HEK293T (cell line): ENCODE results near the gene STOML1.
"Not testable (repeated sequence)": the region's sequence is repeated elsewhere in the genome, so short reads cannot be mapped to it uniquely, and the experiment has no call there.

Experiments
- CTCF ChIA-PET: fragments of 350-600 bp; formaldehyde crosslinking; extraction: SDS; loops from one replicate; lab custom pipeline; 2021; ENCODE audit warnings: antibody characterized with exemption, inconsistent platforms; lab: Yijun Ruan, JAX
- POLR2A ChIA-PET: fragments of 350-600 bp; formaldehyde crosslinking; extraction: SDS; loops from one replicate; lab custom pipeline; 2020; ENCODE audit warnings: antibody characterized with exemption, inconsistent platforms; lab: Yijun Ruan, JAX
- DNase-seq: peaks from one replicate; pipeline ENCODE4 v3.0.0; 2012; ENCODE audit warnings: mixed read lengths; ENCODE audit errors: extremely low spot score
- ARNT ChIP-seq: fragments of 450-650 bp; IDR thresholded peaks from 2 replicates; pipeline ENCODE4 v1.6.1; 2017; ENCODE audit warnings: mild to moderate bottlenecking
- BHLHE40 ChIP-seq: fragments of 450-650 bp; IDR thresholded peaks from 2 replicates; pipeline ENCODE4 v1.6.1; 2016; ENCODE audit warnings: mild to moderate bottlenecking, moderate library complexity, borderline replicate concordance
- CTBP1 ChIP-seq: fragments of 450-650 bp; IDR thresholded peaks from 2 replicates; pipeline ENCODE4 v1.6.1; 2016; ENCODE audit warnings: borderline replicate concordance
- ELF4 ChIP-seq: fragments of 450-650 bp; IDR thresholded peaks from 2 replicates; pipeline ENCODE4 v1.6.1; 2017; ENCODE audit warnings: antibody characterized with exemption
- FOXA1 ChIP-seq: fragments of 450-650 bp; IDR thresholded peaks from 2 replicates; pipeline ENCODE4 v1.6.1; 2016; ENCODE audit warnings: mild to moderate bottlenecking
- FOXK2 ChIP-seq: fragments of 450-650 bp; IDR thresholded peaks from 2 replicates; pipeline ENCODE4 v1.6.1; 2016; ENCODE audit warnings: mild to moderate bottlenecking
- FOXM1 ChIP-seq: fragments of 450-650 bp; IDR thresholded peaks from 2 replicates; pipeline ENCODE4 v1.6.1; 2017; ENCODE audit warnings: mild to moderate bottlenecking, borderline replicate concordance
- HDGF ChIP-seq: fragments of 450-650 bp; IDR thresholded peaks from 2 replicates; pipeline ENCODE4 v1.6.1; 2017; ENCODE audit warnings: antibody characterized with exemption, borderline replicate concordance
- L3MBTL2 ChIP-seq: fragments of 450-650 bp; conservative IDR thresholded peaks from 2 replicates; pipeline ENCODE4 v1.6.1; 2016; ENCODE audit warnings: mild to moderate bottlenecking
- LEF1 ChIP-seq: fragments of 450-650 bp; IDR thresholded peaks from 2 replicates; pipeline ENCODE4 v1.6.1; 2017; ENCODE audit warnings: mild to moderate bottlenecking, borderline replicate concordance
- NFRKB ChIP-seq: fragments of 450-650 bp; IDR thresholded peaks from 2 replicates; pipeline ENCODE4 v1.6.1; 2016; ENCODE audit warnings: mild to moderate bottlenecking, moderate library complexity
- SP1 ChIP-seq: fragments of 450-650 bp; IDR thresholded peaks from 2 replicates; pipeline ENCODE4 v1.6.1; 2017
- SUZ12 ChIP-seq: fragments of 450-650 bp; IDR thresholded peaks from 2 replicates; pipeline ENCODE4 v1.6.1; 2016; ENCODE audit warnings: mild to moderate bottlenecking
- TARDBP ChIP-seq: fragments of 450-650 bp; IDR thresholded peaks from 2 replicates; pipeline ENCODE4 v1.6.1; 2016
- ZNF384 ChIP-seq: fragments of 450-650 bp; IDR thresholded peaks from 2 replicates; pipeline ENCODE4 v1.6.1; 2016
- TF ChIP-seq, protein P1 (sequence below): fragments of 450-650 bp; IDR thresholded peaks from 2 replicates; pipeline ENCODE4 v1.6.1; 2016

The STOML1 gene

DNA sequence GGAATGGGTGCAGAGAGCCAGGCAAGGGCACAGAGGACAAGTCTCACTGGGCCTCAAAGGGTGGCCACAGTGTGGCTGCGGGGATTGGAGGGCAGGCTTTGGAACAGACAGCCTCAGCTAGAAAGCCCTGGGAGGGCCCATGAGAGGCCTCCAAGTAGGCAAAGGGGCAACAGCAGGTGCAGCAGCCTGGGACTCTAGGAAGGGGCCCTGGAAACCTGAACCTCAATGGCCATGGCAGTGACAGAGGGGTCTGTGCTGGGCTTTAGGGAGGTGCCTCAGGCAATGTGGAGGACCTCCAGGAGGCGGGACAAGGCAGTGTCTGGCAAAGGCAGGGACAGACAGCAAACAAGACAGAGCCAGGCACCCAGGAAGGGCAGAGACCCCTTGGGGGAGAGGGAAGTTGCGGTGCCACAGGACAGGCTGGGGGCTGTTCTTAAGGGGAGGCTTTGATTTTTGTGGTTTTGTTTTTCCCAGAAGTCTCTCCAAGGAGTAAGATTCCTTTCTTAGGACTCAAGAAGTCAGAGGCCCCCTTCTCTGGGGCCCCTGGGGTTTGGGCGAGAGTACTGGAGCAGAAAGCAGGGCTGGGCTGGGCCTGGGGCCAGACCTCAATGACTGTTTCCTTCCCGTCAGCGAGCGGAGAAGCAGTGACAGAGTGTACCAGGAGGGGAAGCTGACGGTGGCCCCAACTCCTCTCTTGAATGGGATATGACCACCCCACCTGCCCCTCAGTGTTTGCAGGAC is 9.7 kb downstream of the STOML1 start:
- TF ChIP-seq CTBP1 (no peak), SUZ12 (no peak), ELF4 (no peak), TARDBP (no peak), FOXM1 (no peak), LEF1 (no peak), BHLHE40 (no peak), ARNT (no peak), FOXA1 (no peak), L3MBTL2 (no peak), SP1 (no peak), ZNF384 (no peak), FOXK2 (no peak), HDGF (no peak), NFRKB (no peak)
- TF ChIP-seq, protein P1, sequence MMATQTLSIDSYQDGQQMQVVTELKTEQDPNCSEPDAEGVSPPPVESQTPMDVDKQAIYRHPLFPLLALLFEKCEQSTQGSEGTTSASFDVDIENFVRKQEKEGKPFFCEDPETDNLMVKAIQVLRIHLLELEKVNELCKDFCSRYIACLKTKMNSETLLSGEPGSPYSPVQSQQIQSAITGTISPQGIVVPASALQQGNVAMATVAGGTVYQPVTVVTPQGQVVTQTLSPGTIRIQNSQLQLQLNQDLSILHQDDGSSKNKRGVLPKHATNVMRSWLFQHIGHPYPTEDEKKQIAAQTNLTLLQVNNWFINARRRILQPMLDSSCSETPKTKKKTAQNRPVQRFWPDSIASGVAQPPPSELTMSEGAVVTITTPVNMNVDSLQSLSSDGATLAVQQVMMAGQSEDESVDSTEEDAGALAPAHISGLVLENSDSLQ, result no peak
- ChIA-PET CTCF (interaction anchor here (0.7 kb wide), 1 partner anchor 9 kb away, joined by 3 read pairs; no protein-coding TSS in a partner anchor), POLR2A (interaction anchor here (1.2 to 2.2 kb wide), 2 partner anchors 9 to 12 kb away, joined by 5 to 12 read pairs; partner anchors contain the start of gene PML)
- DNase-seq, result no peak

DNA sequence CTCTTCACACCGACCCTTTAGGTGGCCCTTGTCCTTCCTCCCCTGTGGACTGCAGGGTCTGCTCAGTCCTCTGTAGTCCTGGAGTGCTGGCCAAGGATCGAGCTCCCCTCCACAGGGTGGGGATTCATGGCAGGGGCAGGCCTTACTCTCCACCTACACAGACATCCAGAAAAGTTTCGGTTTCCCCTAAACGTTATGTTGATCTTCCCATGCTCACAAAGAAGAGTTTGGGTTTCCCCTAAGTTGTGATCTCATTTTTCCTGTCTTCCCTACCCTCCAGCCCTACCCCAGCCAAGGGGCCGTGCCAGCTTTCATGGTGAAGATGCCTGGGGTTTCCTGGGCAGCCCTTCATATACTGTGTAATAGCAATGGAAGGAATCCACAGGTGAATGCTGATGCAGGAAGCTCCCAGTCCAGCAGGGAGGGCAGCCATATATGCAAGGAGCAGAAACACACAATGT is 10.3 kb downstream of the STOML1 start:
- ChIA-PET CTCF (interaction anchor here (0.7 kb wide), 1 partner anchor 9 kb away, joined by 3 read pairs; no protein-coding TSS in a partner anchor), POLR2A (interaction anchor here (0.9 to 2.2 kb wide), 2 partner anchors 9 to 13 kb away, joined by 3 to 12 read pairs; partner anchors contain the start of gene PML)
- TF ChIP-seq SP1 (no peak), LEF1 (no peak), CTBP1 (no peak), HDGF (no peak), SUZ12 (no peak), ELF4 (no peak), NFRKB (no peak), FOXK2 (no peak), FOXM1 (no peak), BHLHE40 (no peak), ZNF384 (no peak), TARDBP (no peak), FOXA1 (no peak), ARNT (no peak), L3MBTL2 (no peak)
- TF ChIP-seq, protein P1, result no peak
- DNase-seq, result no peak

DNA sequence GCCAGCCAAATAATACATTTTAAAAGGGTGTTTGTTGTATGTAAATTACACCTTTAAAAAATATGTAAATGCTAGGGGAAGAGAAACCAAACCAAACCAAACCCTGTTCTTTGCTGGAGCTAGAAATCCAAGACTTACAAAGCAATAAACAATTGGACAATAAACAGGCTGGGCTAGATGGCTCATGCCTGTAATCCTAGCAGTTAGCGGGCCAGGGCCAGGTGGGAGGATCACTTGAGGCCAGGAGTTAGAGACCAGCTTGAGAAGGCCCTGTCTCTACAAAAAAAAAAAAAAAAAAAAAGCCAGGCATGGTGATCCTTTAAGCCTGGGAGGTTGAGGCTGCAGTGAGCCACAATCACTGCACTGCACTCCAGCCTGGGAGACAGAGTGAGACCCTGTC is 12.5 kb downstream of the STOML1 start:
- CTCF ChIA-PET, result no interaction called here
- no peak for TF ChIP-seq FOXA1
- no peak for TF ChIP-seq CTBP1
- TF ChIP-seq, protein P1, result no peak
- no peak for TF ChIP-seq SUZ12
- POLR2A ChIA-PET, result no interaction called here
- no peak for DNase-seq

DNA sequence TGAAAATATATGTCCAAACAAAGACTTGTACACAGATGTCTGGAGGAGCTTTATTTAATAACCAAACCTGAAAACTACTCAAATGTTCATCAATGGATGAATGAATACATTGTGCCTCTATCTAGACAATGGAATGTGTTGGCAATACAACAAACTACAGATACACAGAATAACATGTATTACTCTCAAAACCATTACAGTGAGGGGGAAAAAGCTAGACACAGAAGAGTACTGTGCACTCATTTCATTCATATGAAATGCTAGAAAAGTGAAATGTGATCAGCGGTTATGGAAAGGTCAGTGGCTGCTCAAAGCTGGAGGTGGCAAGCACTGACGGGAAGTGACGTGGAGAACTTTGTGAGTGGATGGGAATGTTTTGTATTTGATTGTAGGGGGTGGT is 13.2 kb downstream of the STOML1 start:
- DNase-seq, result no peak
- POLR2A ChIA-PET, result no interaction called here
- TF ChIP-seq ZNF384, result no peak
- TF ChIP-seq HDGF, result no peak
- TF ChIP-seq LEF1, result no peak
- TF ChIP-seq SUZ12, result no peak
- no peak for TF ChIP-seq ARNT
- no peak for TF ChIP-seq L3MBTL2
- no peak for TF ChIP-seq CTBP1
- TF ChIP-seq FOXK2, result no peak
- no peak for TF ChIP-seq ELF4
- no peak for TF ChIP-seq TARDBP
- no peak for TF ChIP-seq FOXA1
- CTCF ChIA-PET, result interaction anchor here (0.6 kb wide), 1 partner anchor 28 kb away, joined by 3 read pairs; no protein-coding TSS in a partner anchor

DNA sequence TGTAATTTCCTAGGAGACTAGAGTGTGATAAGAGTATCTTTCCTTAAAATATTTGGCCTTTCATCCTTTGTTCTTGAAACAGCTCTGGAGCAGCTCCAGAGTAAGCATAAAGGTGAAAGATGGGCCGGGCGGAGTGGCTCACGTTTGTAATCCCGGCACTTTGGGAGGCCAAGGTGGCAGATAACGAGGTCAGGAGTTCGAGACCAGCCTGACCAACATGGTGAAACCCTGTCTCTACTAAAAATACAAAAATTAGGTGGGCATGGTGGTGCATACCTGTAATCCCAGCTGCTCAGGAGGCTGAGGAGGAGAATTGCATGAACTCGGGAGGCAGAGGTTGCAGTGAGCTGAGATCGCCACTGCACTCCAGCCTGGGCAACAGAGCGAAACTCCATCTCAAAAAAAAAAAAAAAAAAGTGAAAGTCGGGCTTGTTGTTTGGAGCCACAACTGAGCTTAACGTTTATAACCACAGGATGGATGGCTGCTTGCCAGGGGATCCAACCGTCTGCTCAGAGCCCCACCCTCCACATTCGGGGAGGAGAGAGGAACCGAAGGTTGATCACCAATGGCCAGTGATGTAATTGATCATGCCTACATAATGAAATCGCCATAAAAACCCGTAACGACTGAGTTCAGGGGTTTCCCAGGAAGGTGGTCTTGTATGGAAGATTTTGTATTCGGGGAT is 16.5 kb downstream of the STOML1 start:
- ChIA-PET CTCF (interaction anchor here (0.6 to 2.1 kb wide), 4 partner anchors 17 to 137 kb away, joined by 4 to 5 read pairs (median 4); partner anchors contain the start of gene PML), POLR2A (interaction anchor here (1.3 to 2.2 kb wide), 2 partner anchors 19 to 24 kb away, joined by 3 to 9 read pairs; partner anchors contain the start of gene PML)
- DNase-seq, result not testable (repeated sequence)

DNA sequence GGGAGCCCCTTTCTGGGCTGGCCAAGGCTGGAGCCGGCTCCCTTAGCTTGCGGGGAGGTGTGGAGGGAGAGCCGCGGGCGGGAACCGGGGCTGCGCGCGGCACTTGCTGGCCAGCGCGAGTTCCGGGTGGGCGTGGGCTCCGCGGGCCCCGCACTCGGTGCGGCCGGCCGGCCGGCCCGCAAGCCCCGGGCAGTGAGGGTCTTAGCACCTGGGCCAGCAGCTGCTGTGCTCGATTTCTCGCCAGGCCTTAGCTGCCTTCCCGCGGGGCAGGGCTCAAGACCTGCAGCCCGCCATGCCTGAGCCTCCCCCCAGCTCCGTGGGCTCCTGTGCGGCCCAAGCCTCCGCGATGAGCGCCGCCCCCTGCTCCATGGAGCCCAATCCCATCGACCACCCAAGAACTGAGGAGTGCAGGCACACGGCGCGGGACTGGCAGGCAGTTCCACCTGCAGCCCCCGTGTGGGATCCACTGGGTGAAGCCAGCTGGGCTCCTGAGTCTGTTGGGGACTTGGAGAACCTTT is 18.4 kb downstream of the STOML1 start:
- not testable (repeated sequence) for DNase-seq
- POLR2A ChIA-PET, result interaction anchor here (0.7 to 2.2 kb wide), 4 partner anchors 8 to 155 kb away, joined by 3 to 9 read pairs (median 5); partner anchors contain the start of gene PML
- CTCF ChIA-PET, result interaction anchor here (0.7 to 3.2 kb wide), 10 partner anchors 10 to 334 kb away, joined by 3 to 53 read pairs (median 6); partner anchors contain the start of gene PML
